HG02885 (cell line): Measurements from ENCODE around the gene PPP3CA.
"Not testable (repeated sequence)": the region's sequence is repeated elsewhere in the genome, so short reads cannot be mapped to it uniquely, and the experiment has no call there.

Source experiments
- ATAC-seq: cut with Tn5 transposase; IDR thresholded peaks from one replicate; pipeline ENCODE4 v1.9.1; 2021; ENCODE audit warnings: mild to moderate bottlenecking; ENCODE audit not compliant: unreplicated experiment, poor library complexity

PPP3CA gene

DNA sequence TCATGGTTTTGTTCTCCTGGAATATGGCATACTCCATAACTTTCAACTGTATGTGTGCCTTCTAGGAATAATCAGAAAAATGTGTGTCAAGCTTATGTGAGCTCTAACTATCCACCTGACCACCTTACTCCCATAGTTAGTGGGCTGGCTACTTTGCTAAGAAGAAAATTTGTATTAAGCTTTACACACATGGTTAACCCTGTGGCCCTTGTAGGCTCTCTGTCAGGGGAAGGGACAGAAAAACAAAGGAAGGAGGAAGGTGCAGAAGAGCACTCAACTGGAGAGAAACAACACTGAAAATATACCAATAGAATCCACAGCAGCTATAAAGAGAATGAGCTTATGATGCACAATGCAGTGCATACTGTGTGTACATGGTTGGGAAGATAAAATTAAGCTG lies 84.6 kb downstream of the PPP3CA start:
- ATAC-seq = peak; percentile 63

DNA sequence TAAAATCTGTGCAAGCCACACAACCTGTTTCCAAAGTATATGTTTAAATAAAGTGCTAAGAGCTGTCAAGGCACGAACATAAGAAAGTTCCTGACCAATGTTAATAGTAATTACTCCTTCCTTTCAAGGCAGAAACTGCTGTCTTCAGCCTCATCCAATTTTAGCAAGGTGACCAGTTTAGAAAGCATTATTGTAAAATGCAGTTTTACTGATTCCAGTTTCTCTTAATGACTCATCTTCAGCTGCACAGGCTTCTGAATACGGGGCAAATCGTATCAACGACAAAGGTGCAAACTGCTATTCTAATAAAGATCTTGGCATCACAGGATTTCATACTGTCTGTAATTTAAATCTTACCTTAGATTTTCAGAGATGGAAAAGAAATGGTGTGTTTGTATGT lies 87.5 kb downstream of the PPP3CA start:
- peak; percentile 93 for ATAC-seq

DNA sequence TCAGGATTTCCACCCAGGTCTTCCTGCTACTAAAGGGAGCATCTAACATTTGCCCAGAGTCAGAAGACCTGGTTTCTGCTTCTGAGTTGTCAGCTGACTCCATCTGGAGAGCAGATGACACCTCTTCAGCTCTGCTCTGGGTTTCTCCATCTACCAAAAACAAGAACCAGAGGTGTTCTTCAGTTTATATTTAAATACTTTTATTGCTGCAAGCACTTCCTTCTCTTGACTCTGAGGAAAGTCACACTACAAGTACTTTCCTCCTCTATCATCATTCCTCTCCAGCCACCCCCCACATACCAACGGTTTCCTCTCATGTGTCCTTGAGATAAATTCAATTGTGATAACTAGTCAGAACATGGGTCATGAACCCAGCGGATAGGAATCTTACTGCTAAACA lies 88.4 kb downstream of the PPP3CA start:
- ATAC-seq = no peak

DNA sequence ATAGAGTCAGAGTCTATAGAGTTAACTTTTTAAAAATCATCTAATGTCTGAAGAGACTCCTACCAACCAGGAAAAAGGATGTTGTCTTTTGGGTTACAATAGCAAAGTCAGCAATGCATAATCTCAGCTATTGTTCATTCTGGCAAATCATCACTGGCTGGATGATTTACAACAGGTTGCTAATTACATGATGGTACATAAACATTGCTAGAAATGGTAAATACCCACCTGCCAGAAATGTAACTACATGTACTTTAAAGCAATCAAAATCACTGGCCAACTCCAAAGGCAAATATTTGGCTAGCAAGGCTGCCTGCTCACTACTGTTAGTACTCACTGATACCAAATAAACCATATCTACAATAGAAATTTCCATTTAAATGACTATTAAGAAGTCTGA lies 91.1 kb downstream of the PPP3CA start:
- ATAC-seq = no peak

DNA sequence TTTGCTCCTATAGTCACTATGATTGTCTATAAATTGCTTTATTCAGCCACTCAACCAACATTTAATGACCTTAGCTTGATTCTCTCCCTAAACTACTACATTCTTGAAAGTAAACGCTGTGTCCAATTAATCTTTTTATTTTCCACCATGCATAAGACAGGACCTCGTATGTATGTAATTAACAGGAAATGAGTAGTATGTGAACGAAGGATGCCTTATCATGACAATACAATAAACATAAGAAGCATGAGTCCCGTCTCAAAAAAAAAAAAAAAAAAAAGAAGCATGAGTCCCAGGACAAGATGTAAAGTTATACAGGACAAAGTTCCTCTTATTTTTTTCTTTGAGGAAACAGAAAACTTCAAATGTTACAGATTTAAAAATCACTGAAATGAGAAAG lies 92.5 kb downstream of the PPP3CA start:
- no peak for ATAC-seq

DNA sequence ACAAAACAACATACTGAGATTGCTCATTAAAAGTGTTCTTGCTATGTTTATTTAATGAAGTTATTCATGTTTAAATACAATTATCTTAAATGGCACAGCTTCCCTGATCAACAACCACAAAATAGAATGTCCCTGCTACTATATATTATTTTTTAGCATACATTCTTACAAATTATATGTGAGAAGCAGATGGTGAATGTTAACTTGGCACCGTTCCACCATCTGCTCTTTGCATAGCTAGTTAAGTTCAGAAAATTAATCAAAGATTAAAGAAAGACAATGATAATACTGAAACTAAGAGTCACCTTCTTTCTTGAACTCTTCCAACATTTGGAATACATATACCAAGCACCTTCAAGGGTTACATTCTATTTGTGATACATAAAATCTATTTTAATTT lies 94.2 kb downstream of the PPP3CA start:
- ATAC-seq = no peak

DNA sequence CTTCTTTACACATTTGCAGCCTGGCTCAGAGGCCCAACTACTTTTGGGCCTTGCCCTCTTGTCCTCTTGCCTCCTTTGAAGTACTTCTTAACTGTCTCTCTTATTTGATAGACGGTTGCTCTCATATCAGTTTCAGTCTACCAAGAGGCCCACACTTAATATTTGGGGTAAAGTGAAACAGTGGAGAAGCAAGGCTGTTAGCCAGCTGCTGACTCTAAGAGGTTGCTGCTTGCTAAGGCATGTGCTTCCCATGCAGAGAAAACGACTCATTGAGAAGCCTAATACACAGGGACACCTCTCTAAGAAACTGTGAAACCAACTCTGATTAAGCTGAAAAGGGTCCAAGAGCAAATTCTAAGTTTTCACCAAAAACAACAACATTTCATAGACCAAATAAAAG lies 94.6 kb downstream of the PPP3CA start:
- ATAC-seq = no peak

DNA sequence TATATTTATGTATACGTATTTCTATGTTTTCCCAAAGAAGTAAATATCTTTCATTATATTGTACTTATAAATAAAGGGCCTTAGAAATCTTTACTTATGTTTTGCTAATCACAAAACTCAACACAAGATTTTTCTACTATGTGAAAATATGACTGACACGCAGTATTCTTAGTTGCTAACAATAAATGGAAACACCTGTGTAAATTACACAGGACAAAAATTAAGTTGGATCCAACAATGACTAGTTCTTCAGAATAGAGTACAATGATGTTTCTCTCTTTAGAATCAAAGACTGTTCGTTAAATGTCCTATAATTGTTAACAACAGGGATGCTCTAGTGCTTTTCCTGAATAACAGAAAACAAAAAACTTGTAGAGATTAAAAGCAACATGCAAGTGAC lies 96.1 kb downstream of the PPP3CA start:
- no peak for ATAC-seq

DNA sequence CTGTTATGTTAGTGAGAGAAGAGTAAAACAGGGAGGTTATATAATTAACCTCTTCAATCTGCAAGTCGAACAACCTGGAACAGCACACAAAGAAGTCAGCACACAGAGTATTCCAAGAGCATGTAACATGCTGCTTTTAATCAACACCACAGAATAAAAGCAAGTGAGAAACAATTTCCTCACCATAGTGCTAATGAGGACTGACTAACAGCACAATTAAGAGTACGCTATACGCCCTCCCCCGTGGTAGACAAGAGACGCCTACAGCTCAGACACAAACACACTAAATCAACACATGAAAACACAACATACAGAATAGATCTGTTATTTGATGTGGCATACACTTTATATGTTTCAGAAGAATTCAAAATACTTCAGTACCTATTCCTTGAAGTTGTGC lies 103.0 kb downstream of the PPP3CA start:
- ATAC-seq = no peak

DNA sequence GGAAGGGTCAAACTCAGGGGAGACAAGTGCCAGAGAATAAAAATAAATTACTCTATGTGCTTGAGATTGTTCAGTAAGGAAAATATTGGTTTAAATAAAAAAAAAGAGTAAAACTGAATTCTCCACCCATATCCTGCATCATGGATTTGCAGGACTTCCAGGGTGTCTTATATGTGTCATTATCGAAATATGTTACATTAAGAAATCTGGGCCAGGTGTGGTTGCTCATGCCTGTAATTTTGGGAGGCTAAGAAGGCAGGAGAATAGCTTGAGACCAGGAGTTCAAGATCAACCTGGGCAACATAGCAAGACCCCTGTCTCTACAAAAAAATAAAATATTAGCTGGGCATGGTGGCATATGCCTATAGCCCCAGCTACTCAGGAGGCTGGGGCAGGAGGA lies 104.9 kb downstream of the PPP3CA start:
- ATAC-seq = no peak

DNA sequence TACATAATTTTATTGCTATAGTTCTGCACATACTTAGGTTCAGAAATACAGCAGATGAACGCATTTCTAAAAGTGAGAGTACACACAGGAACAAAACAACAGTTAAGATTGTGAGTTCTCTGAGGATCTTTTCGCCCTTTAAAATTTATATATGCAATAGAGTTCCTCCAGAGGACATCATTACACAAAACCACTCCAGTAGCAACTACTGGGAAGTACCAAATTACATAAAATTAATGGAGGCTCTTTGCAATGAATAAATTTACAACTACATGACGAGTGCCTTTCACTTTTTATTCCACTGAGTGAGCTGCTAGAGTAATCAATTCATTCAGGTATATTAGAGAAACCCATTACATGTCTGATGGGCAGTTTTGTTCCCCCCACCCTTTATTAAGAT lies 107.2 kb downstream of the PPP3CA start:
- ATAC-seq = no peak

DNA sequence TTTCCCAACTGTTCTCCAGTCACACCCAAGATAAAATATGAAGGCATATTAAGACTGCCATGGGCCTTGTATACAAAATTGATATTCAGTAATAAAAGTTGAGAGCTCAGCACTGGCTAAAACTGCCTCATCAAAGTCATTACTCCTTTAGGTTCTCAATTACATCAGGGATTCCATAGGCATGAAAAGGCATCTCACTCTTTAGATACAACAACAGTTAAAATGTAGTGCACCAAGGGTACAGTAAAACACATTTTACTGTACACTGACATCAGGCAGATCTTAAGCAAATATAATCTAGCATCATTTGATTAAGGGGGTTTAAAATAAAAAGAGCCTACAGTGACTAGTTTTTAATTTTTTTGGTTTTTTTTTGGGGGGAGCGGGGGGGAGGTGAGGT lies 107.7 kb downstream of the PPP3CA start:
- no peak for ATAC-seq

DNA sequence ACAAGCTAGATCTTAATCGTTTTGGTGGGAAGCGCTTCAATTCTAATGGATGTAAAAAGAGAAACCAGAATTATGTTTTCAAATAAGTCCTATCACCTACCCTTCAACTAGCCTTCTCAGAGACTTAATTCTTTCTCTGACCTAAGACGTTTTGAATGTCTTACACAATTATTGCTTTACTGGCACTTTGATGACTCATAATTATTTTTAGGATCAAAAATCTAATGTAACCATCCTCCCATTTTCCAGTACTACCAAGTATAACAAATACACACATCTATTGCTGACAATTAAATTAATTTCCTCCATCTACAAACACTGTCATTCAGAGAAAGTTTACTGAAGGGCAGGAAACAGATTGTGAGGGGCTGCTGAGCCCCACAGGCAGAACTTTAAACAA lies 108.6 kb downstream of the PPP3CA start:
- no peak for ATAC-seq

DNA sequence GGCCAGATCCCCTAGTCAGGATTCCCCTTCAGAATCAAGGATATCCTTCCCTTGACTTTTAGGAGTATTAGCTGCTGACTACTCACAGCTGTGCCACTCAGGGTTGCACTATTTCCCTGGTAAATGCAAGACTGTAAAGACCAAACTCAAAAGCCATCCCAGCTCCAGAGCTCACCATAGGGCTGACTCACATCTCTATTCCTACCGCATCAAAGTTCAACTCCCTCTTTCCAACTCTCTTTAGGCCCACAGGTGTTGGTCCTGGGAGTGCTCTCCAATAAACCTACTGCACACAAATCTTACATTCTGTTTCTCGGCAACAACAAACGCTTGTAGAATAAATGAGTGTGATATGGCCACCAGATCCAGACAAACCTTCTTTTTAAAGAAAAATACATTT lies 109.6 kb downstream of the PPP3CA start:
- no peak for ATAC-seq

DNA sequence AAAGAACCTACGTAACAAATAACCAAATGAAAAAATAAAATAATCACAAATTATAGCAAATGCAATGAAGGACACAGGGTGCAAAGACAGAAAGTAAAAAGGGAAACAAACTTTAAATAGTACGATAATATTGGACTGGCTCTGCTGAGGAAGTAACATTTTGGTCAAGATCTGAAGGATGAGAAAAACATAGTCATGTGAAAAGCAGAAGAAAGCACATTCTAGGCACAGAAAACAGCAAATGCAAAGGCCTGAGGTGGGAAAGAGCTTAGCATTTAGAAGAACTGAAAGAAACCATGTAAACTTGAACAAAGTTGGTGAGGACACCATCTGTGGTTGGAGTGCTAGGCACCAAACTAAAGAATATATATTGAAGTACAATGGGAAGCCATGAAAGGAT lies 111.2 kb downstream of the PPP3CA start:
- no peak for ATAC-seq

DNA sequence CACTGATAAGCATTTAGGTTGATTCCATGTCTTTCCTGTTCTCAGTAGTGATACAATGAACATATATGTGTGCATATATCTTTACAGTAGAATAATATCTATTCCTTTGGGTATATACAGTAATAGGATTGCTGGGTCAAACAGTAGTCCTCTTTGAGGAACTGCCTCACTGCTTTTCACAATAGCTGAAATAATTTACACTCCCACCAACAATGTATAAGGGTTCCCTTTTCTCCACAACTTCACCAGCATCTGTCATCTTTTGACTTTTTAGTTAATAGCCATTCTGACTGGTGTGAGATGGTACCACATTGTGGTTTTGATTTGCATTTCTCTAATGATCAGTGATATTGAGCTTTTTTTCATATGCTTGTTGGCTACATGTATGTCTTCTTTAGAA lies 113.2 kb downstream of the PPP3CA start:
- not testable (repeated sequence) for ATAC-seq

DNA sequence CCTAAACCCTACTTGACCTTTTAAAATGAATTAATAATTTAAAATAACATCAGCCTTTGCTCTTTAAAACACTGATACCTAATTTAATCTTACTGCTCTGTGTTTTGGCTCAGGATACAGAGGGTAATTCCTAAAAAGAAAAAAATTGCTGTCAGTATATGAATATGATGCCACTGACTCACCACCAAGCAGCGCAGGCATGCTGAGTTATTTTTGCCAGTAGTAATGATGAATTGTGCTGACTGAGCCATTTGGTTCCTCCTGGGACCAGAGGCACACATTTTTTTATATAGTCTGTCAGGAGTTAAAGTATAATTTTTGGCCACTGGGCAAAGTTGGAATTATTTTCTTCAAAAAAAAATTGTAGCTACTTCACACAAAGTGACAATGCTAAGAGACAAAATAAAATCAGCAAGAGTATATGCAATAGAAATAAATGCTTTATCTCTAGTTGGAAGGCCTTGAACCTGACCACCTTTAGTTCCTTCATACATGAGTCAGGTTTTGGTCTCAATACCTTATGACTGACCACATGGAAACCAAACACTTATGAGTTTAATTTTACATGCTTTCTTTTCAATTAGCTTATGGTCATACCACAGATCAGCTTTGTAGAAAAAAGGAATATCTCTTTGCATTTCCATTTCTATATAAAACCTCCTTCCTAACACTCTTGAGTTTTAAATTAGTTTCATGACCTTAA lies 115.1 kb downstream of the PPP3CA start:
- ATAC-seq = no peak

DNA sequence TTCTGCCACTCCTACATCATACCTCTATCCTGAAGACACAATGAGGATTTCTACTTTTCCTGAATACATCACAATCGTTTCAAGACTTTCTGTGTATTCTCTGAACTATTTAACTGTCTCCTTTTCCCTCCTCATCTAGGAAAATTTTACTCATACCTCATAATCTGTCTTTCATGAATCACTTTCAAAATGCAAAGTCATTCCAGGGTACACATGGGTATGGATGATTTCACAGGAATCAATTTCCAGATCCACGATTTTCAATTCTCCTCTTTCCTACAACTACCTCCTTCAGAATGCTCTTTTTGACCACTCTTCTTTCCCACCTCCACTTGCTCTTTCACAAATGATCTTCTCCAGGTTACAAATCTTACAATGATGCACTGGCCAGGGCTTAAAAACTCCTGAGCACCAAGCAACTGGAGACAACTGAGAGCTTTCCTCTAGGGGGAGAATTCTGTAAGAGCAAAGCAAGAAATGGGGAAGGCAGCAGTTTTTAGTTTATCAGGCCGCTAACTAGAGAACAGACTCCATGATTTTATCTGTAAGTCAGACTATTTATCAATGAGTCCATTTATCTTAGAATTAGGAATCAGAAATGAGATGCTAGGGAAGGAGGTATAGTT lies 116.4 kb downstream of the PPP3CA start:
- no peak for ATAC-seq

DNA sequence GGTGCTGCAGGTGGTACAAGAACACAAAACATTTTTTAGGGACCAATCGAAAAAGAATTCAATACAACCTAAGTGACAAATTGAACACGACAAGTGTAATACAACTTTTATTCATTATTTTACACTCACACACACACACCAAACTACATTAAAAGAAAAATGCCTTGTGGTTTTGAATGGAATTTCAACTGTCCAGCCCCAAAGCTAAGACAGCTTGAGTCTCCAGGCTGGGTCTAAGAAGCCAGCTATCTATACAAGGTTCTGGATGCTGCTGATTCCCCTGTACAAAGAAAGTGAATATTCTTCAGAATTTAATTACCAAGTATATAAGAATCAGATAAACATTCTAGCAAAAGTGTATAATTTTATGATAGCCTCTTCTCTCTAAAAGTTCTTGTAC lies 118.2 kb downstream of the PPP3CA start:
- no peak for ATAC-seq

DNA sequence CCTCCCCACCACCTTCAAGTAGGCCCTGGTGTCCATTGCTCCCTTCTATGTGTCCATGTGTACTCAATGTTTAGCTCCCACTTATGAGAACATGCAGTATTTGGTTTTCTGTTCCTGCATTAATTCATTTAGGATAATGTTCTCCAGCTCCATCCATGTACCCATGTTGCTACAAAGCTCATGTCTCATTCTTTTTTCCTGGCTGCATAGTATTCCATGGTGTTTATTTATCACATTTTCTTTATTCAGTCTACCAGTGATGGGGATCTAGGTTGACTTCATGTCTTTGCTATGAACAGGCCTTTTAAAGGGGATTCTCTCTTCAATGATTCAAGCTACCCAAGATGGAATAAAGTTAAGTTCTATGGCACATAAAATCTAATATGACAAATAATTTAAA lies 119.6 kb downstream of the PPP3CA start:
- ATAC-seq = no peak

DNA sequence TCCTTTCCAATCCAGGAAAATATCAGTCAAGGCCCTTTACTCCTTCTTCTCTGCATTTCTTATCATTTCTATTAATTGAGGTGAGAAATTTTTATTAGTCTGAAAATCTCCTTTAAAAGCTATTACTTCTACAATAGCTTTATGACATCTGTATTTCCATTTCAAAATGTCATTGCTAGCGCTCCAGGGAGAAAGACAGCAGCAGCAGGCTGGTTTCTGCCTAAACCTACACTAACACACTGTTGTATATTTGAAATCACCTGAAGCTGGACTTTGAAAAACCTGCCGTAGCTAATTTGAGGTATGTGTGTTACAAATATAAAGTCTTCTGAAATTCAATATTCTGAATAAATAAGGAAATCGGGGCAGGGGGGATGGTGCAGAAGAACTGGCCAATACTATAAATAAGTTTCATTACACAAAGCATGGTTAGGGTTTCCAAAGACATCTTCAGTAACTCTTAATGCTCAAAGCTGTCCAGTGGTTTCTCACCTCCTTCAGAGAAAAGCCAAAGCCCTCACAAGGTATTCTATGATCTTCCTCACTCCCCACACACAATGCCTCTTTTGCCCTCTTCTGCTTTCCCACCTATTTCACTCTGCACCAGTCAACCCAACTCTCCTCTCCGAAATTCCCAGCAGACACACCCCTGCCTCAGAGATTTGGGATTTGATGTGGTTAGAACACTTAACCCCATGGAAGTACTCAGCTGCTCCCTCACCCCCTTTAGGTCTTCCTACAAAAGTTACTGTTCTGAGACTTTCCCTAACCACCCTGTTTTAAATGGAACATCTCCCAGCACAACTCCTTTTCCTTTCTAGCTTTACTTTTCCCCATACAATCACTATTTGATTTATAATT lies 122.7 kb downstream of the PPP3CA start:
- ATAC-seq = no peak
